Panc1 (cell line): ENCODE measurements around the gene TNNC1.

ENCODE experiments used
- POLR2AphosphoS5 ChIP-seq: IDR thresholded peaks from 2 replicates; pipeline ENCODE4 v1.6.1; 2012; ENCODE audit warnings: mild to moderate bottlenecking, low read depth, low read length, moderate library complexity
- SIN3A ChIP-seq: IDR thresholded peaks from 2 replicates; pipeline ENCODE4 v1.6.1; 2012; ENCODE audit warnings: low read depth, mild to moderate bottlenecking, low read length, moderate library complexity, borderline replicate concordance; ENCODE audit not compliant: insufficient read depth
- TCF7L2 ChIP-seq: IDR thresholded peaks from 2 replicates; pipeline ENCODE4 v1.6.1; 2011; ENCODE audit warnings: mild to moderate bottlenecking, low read depth, low read length, inconsistent platforms
- TF ChIP-seq, protein P1 (sequence below): fragments of 450-650 bp; IDR thresholded peaks from 2 replicates; pipeline ENCODE4 v1.5.1; 2017; ENCODE audit warnings: mild to moderate bottlenecking

GRCh38 chr3:52490035-52490938 is 36.4 kb upstream of the TNNC1 start:
- TF ChIP-seq, protein P1, sequence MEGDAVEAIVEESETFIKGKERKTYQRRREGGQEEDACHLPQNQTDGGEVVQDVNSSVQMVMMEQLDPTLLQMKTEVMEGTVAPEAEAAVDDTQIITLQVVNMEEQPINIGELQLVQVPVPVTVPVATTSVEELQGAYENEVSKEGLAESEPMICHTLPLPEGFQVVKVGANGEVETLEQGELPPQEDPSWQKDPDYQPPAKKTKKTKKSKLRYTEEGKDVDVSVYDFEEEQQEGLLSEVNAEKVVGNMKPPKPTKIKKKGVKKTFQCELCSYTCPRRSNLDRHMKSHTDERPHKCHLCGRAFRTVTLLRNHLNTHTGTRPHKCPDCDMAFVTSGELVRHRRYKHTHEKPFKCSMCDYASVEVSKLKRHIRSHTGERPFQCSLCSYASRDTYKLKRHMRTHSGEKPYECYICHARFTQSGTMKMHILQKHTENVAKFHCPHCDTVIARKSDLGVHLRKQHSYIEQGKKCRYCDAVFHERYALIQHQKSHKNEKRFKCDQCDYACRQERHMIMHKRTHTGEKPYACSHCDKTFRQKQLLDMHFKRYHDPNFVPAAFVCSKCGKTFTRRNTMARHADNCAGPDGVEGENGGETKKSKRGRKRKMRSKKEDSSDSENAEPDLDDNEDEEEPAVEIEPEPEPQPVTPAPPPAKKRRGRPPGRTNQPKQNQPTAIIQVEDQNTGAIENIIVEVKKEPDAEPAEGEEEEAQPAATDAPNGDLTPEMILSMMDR = no peak
- no peak for TF ChIP-seq TCF7L2
- no peak for TF ChIP-seq POLR2AphosphoS5
- TF ChIP-seq SIN3A = no peak
